Posterior cingulate gyrus (tissue), 11 donors: ENCODE data around the gene OR10P1.

Experiments
- DNase-seq, 10 donors: peaks; one replicate each; pipeline versions ENCODE4 v3.0.0 to v3.0.0-alpha.2; 2020 to 2021; ENCODE audit warnings: mixed read lengths in 3 of 10
- intact Hi-C: fragments of 100-400 bp; cut with DNase I; formaldehyde crosslinking; loops from one replicate; pipeline ENCODE4 v1.15.1; 2023

OR10P1 gene

DNA sequence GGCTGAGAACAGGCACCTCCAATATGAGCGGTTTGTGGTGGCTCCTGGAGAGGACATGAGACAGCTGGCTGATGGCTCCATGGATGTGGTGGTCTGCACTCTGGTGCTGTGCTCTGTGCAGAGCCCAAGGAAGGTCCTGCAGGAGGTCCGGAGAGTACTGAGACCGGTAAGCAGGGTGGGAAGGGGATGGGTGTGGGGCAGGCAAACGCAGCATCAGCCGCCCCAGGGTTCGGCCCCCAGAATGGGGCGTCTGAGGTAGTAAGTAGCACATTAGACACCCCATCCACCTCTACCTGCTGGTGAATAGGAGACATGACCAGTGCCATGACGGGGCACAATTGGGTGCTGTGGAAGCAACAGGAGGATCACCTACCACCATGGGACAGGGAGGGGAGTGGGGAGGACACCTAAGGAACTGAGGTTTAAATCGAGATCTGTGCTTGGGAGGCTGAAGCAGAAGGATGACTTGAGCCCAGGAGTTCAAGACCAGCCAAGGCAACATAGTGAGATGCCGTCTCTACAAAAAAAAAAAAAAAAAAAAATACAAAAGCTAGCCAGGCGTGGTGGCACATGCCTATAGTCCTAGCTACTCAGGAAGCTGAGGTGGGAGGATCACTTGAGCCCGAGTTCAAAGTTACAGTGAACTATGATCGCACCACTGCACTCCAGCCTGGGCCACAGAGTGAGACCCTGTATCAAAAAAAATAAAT is 45.5 kb downstream of the OR10P1 start:
- intact Hi-C loops: no loop called here

DNA sequence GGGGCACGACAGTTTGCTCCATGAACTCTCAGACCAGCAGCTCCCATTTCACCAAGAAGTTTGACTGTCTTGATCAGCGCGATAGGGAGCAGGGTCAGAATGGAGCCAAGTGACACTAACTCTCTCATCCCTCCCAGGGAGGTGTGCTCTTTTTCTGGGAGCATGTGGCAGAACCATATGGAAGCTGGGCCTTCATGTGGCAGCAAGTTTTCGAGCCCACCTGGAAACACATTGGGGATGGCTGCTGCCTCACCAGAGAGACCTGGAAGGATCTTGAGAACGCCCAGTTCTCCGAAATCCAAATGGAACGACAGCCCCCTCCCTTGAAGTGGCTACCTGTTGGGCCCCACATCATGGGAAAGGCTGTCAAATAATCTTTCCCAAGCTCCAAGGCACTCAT is 47.0 kb downstream of the OR10P1 start:
- intact Hi-C loops: no loop called here
- peak in 1 of 10 donors; percentile 53 for DNase-seq

More for the DNA sequence above, 45.5 kb downstream of the OR10P1 start:
- DNase-seq: peak in 1 of 10 donors; percentile 75

DNA sequence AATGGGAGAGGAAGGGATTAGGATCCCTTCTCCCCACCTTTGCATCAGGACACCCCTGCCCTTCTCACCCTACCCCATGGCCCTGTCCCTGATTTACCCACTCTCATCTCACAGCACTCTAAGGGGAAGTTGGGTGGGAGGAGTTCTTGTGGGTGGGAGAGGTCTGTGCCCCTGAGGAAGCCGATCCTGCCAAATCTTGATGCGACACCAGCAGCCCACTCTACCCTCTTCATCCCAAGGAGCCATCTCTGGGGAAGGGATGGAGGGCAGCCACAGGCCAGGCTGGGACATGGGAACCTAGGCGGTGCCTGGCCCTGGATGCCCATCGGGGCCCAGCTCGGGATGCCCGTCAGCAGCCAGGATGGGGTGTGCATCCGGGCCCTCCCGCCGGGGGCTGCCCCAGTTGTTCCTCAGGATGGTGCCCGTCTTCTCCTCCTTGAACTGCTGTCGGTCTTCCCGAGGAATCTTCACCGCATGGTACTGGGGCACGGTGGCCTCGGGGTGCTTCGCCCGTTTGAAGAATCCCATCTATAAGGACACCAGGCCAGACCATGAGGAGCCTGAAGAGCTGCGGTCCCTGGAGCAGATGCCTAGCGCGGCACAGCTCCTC is 48.2 kb downstream of the OR10P1 start:
- DNase-seq: peak in 1 of 10 donors; percentile 62
- intact Hi-C loops: no loop called here

DNA sequence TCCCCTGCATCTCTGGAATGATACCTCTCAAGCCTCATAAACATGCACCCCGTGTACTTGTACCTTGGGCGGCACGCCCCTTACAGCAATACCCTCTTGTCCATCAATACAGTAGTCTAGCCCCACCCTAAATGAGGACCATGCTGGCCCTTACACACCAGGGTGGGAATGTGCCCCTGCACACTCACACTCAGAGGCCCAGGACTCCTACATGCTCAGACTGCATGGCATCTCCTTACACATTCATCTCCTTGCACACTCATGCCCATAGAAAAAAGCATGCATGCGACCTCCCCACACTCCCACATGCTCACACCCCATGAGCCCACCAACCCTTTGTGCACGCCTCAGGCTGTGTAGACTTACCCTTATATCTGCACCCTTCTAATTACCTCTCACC is 49.0 kb downstream of the OR10P1 start:
- intact Hi-C loops: no loop called here
- peak in 1 of 10 donors; percentile 19 for DNase-seq

DNA sequence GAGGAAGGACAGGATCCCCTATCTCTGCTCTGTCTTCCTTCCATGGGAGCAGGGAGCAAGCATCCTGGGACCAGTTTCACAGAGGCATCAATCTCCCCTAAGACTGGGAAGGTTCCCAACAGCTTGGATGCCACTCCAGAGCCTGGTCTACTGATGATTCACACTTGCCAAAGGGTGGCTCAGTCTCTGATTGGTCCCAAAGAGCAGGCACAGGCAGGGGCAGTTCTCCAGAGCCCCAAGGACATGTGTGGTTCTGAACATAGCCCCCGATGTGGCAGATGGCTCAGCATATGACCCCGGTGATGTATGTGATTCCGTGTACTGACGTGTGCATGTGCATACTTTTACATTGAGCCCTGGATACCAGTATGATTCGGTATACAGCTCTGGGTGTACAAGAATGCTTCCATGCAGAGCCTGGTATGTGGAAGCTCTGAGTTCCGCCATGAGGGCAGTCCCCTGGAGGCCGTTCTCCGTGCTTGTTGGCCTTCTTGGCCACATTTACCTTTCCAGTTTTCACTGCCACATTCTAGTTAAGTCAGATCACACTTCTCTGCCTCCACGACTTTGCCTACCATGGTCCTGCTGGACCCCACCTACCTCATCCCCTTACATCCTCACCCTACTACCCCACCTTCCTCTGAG is 49.8 kb downstream of the OR10P1 start:
- peak in 1 of 10 donors; percentile 50 for DNase-seq
- intact Hi-C loops: no loop called here
